IMR-90 (cell line): ENCODE results near the gene ST3GAL5. TPM values are rescaled to one million over a fixed set of nuclear protein-coding genes. Genes with fewer than 3 reads are reported as not detected.

ENCODE experiments used
- ATAC-seq: fragments of 200-7000 bp; cut with Tn5 transposase; 2 replicates; pipeline ENCODE4 v1.9.1; 2020; ENCODE audit warnings: low read depth, mild to moderate bottlenecking, moderate library complexity
- BruUV-seq: library from RNA; stranded (reverse); fragments of 400-500 nt; replicated peaks from 2 replicates; lab custom pipeline; 2021; lab: Mats Ljungman, UMichigan
- CTCF ChIA-PET: fragments of 300-600 bp; formaldehyde crosslinking; extraction: SDS; loops from one replicate; lab custom pipeline; 2021; ENCODE audit warnings: antibody characterized with exemption; lab: Yijun Ruan, JAX
- POLR2A ChIA-PET: fragments of 300-600 bp; sonication (Branson Sonifier 250); formaldehyde crosslinking; loops from one replicate; lab custom pipeline; 2022; ENCODE audit warnings: antibody characterized with exemption; ENCODE audit not compliant: unreplicated experiment; lab: Charles Lee
- DNase-seq: peaks from one replicate; pipeline ENCODE4 v3.0.0; 2013
- H2AFZ ChIP-seq: replicated peaks from 2 replicates; pipeline ENCODE3; 2013; ENCODE audit warnings: low read length, mild to moderate bottlenecking; ENCODE audit not compliant: poor library complexity
- H2AK5ac ChIP-seq: 2 replicates; pipeline ENCODE4 v1.6.1; 2013; ENCODE audit warnings: low read depth, low read length, inconsistent platforms
- H2AK9ac ChIP-seq: replicated peaks from 2 replicates; pipeline ENCODE3; 2013; ENCODE audit warnings: mild to moderate bottlenecking, low read depth, low read length, moderate library complexity; ENCODE audit not compliant: poor library complexity
- H2BK120ac ChIP-seq: 2 replicates; pipeline ENCODE4 v1.6.1; 2013; ENCODE audit warnings: low read depth, low read length, inconsistent platforms
- H2BK15ac ChIP-seq: 3 replicates; pipeline ENCODE4 v1.6.1; 2013; ENCODE audit warnings: low read depth, low read length, inconsistent platforms
- H2BK20ac ChIP-seq: 2 replicates; pipeline ENCODE4 v1.6.1; 2013; ENCODE audit warnings: low read depth, mild to moderate bottlenecking, inconsistent platforms, low read length, moderate library complexity
- H2BK5ac ChIP-seq: 2 replicates; pipeline ENCODE4 v1.6.1; 2013; ENCODE audit warnings: mild to moderate bottlenecking, low read depth, low read length, inconsistent platforms; ENCODE audit not compliant: poor library complexity, severe bottlenecking
- H3K14ac ChIP-seq: replicated peaks from 2 replicates; pipeline ENCODE4 v1.6.1; 2013; ENCODE audit warnings: low read depth, low read length, inconsistent platforms
- H3K18ac ChIP-seq: 2 replicates; pipeline ENCODE4 v1.6.1; 2013; ENCODE audit warnings: low read depth, low read length, control low read depth
- H3K23ac ChIP-seq: 2 replicates; pipeline ENCODE4 v1.6.1; 2013; ENCODE audit warnings: low read depth, low read length, inconsistent platforms
- H3K27ac ChIP-seq: 2 replicates; pipeline ENCODE4 v1.5.1; 2013; ENCODE audit warnings: mild to moderate bottlenecking, control low read depth, low read length; ENCODE audit not compliant: insufficient read depth
- H3K27me3 ChIP-seq: 2 replicates; pipeline ENCODE4 v1.6.1; 2013; ENCODE audit warnings: low read length; ENCODE audit not compliant: control insufficient read depth, insufficient read depth
- H3K36me3 ChIP-seq: 2 replicates; pipeline ENCODE4 v1.6.1; 2013; ENCODE audit warnings: low read length, mixed read lengths; ENCODE audit not compliant: control insufficient read depth, insufficient read depth
- H3K4ac ChIP-seq: 2 replicates; pipeline ENCODE4 v1.6.1; 2013; ENCODE audit warnings: low read depth, low read length, inconsistent platforms
- H3K4me1 ChIP-seq: 2 replicates; pipeline ENCODE4 v1.6.1; 2013; ENCODE audit warnings: low read length, mixed read lengths; ENCODE audit not compliant: control insufficient read depth, insufficient read depth
- H3K4me2 ChIP-seq: 2 replicates; pipeline ENCODE4 v1.6.1; 2013; ENCODE audit warnings: low read depth, mild to moderate bottlenecking, control low read depth, low read length, moderate library complexity
- H3K4me3 ChIP-seq: 2 replicates; pipeline ENCODE4 v1.5.1; 2013; ENCODE audit warnings: low read depth, mild to moderate bottlenecking, control low read depth, low read length, moderate library complexity; ENCODE audit not compliant: insufficient read depth
- H3K56ac ChIP-seq: 2 replicates; pipeline ENCODE4 v1.6.1; 2013; ENCODE audit warnings: low read length, inconsistent platforms; ENCODE audit not compliant: insufficient read depth; ENCODE audit errors: extremely low read depth
- H3K79me1 ChIP-seq, 2 experiments: 2 replicates each; pipeline ENCODE4 v1.6.1; 2013; ENCODE audit warnings: low read length in 2 of 2, inconsistent platforms in 1 of 2, low read depth in 1 of 2
- H3K9ac ChIP-seq: 2 replicates; pipeline ENCODE4 v1.6.1; 2013; ENCODE audit warnings: low read depth, low read length, control low read depth
- H3K9me1 ChIP-seq: 2 replicates; pipeline ENCODE4 v1.6.1; 2013; ENCODE audit warnings: low read length, inconsistent platforms; ENCODE audit not compliant: insufficient read depth
- H3K9me3 ChIP-seq: 2 replicates; pipeline ENCODE4 v1.6.1; 2013; ENCODE audit warnings: low read length; ENCODE audit not compliant: control insufficient read depth, insufficient read depth
- H4K20me1 ChIP-seq: 2 replicates; pipeline ENCODE4 v1.6.1; 2013; ENCODE audit warnings: low read length, inconsistent platforms; ENCODE audit not compliant: insufficient read depth
- H4K5ac ChIP-seq: 2 replicates; pipeline ENCODE4 v1.6.1; 2013; ENCODE audit warnings: mild to moderate bottlenecking, low read depth, low read length, control low read depth
- H4K8ac ChIP-seq, 2 experiments: 2 replicates each; pipeline ENCODE4 v1.6.1; 2013; ENCODE audit warnings: low read depth in 2 of 2, low read length in 2 of 2, control low read depth in 1 of 2, inconsistent platforms in 1 of 2
- H4K91ac ChIP-seq: 2 replicates; pipeline ENCODE4 v1.6.1; 2013; ENCODE audit warnings: low read depth, low read length, inconsistent platforms; ENCODE audit not compliant: insufficient read depth
- CEBPB ChIP-seq: IDR thresholded peaks from 2 replicates; pipeline ENCODE4 v1.6.1; 2012; ENCODE audit warnings: low read depth, low read length, improper control_type of control experiment
- USF2 ChIP-seq: fragments of 150-350 bp; IDR thresholded peaks from 2 replicates; pipeline ENCODE4 v1.6.1; 2017; ENCODE audit warnings: mild to moderate bottlenecking, antibody characterized with exemption, low read length, low read depth
- WGBS, 2 experiments: methylation state at CpG; one replicate each; pipeline versions ENCODE4 v1.1.5 to v1.1.7; 2013; ENCODE audit warnings: missing lambda C conversion rate in 2 of 2; ENCODE audit not compliant: insufficient read length in 1 of 2; ENCODE audit errors: extremely low coverage in 2 of 2; 5-methylcytosine and 5-hydroxymethylcytosine counted together
- dilution Hi-C: fragments of 300-500 bp; cut with HindIII; formaldehyde crosslinking; loops from one replicate; pipeline ENCODE4 v1.14.3; 2018; ENCODE audit warnings: low sequenced_read_pairs; ENCODE audit not compliant: unreplicated experiment
- in situ Hi-C: fragments of 300-500 bp; cut with MboI; formaldehyde crosslinking; loops from 3 replicates; pipeline ENCODE4 v1.14.3; 2019; ENCODE audit warnings: low sequenced_read_pairs, inconsistent platforms, mixed read lengths
- intact Hi-C: fragments of 100-400 bp; cut with micrococcal nuclease; formaldehyde crosslinking; loops from 2 replicates; pipeline ENCODE4 v1.10.0; 2022
- polyA plus RNA-seq, 3 experiments: library from polyadenylated mRNA; depleted of rRNA; stranded (reverse); fragments of >200 nt; gene quantifications; 2 replicates each; pipeline ENCODE4 v1.2.3, GENCODE V29; 2012; ENCODE audit warnings: low replicate concordance in 1 of 3
- total RNA-seq: library from RNA; depleted of rRNA; stranded (reverse); fragments of >200 nt; gene quantifications from 2 replicates; pipeline ENCODE4 v1.2.3, GENCODE V29; 2012

The ST3GAL5 gene
- total and polyA plus RNA-seq, 2 of the 4 experiments (the other 2 are of a cell fraction): 16.8 to 21.0 TPM

DNA sequence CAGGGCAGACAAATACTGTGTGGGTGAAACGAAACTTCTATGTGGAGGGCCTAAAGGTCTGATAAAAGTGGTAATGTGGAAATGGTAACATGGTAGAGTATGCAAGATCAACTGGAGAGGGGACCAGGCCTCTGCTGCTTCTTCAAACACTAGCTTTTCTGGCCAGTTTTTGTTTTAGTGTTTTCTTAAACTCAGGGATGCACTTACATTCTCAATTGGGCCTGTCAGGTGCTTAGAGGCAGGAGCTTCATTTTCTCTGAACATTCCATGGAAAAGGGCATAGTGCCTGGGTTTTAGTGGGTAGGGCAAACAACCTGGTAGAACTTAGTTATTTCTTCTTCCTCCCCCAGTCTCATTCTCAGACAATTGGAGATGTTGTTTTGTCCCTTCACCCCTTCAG lies 10.5 kb upstream of the ST3GAL5 start:
- no peak overlapping the region for H3K4ac ChIP-seq
- no peak overlapping the region for H3K27ac ChIP-seq
- intact Hi-C loops: no loop called here
- no peak overlapping the region for H2BK20ac ChIP-seq
- no peak overlapping the region for H3K18ac ChIP-seq
- H3K79me1 ChIP-seq: no peaks in the 10 kb centered on the region
- no peak for ATAC-seq
- no peak overlapping the region for H3K9ac ChIP-seq
- ChIA-PET POLR2A (no interaction called here), CTCF (no interaction called here)
- no peak overlapping the region for H2BK5ac ChIP-seq
- no peaks in the 10 kb centered on the region; the same call in 1 of the 2 replicates for H3K9me1 ChIP-seq
- no peaks in the 10 kb centered on the region for H3K36me3 ChIP-seq
- H2BK120ac ChIP-seq: no peak overlapping the region
- no peak overlapping the region for H4K91ac ChIP-seq
- H4K5ac ChIP-seq: no peak overlapping the region
- no peak overlapping the region for H2AFZ ChIP-seq
- H3K27me3 ChIP-seq: peaks cover 10% of the 10 kb centered on the region
- H3K4me3 ChIP-seq: no peak overlapping the region
- no CpG with 5 or more reads among the region's 1 CpG for WGBS, 2 experiments
- H4K8ac ChIP-seq: no peak overlapping the region
- H2AK5ac ChIP-seq: no peak overlapping the region
- no peaks in the 10 kb centered on the region for H4K20me1 ChIP-seq
- H3K14ac ChIP-seq: no peak overlapping the region
- dilution Hi-C loops: no loop called here
- no peaks in the 10 kb centered on the region for H3K9me3 ChIP-seq
- in situ Hi-C loops: no loop called here
- TF ChIP-seq CEBPB (no peak), USF2 (no peak)
- H3K23ac ChIP-seq: no peak overlapping the region
- no peak overlapping the region for H2BK15ac ChIP-seq
- H3K56ac ChIP-seq: no peak overlapping the region
- H3K4me1 ChIP-seq: peaks cover 5% of the 10 kb centered on the region
- DNase-seq: no peak
- BruUV-seq: no TSS peak
- H2AK9ac ChIP-seq: no peak overlapping the region
- H3K4me2 ChIP-seq: no peak overlapping the region
